HEK293T (cell line): Measurements from ENCODE around the gene NRXN2.

Experiments
- CTCF ChIA-PET: fragments of 350-600 bp; formaldehyde crosslinking; extraction: SDS; loops from one replicate; lab custom pipeline; 2021; ENCODE audit warnings: antibody characterized with exemption, inconsistent platforms; lab: Yijun Ruan, JAX
- POLR2A ChIA-PET: fragments of 350-600 bp; formaldehyde crosslinking; extraction: SDS; loops from one replicate; lab custom pipeline; 2020; ENCODE audit warnings: antibody characterized with exemption, inconsistent platforms; lab: Yijun Ruan, JAX
- DNase-seq: peaks from one replicate; pipeline ENCODE4 v3.0.0; 2012; ENCODE audit warnings: mixed read lengths; ENCODE audit errors: extremely low spot score
- BHLHE40 ChIP-seq: fragments of 450-650 bp; IDR thresholded peaks from 2 replicates; pipeline ENCODE4 v1.6.1; 2016; ENCODE audit warnings: mild to moderate bottlenecking, moderate library complexity, borderline replicate concordance
- CTBP1 ChIP-seq: fragments of 450-650 bp; IDR thresholded peaks from 2 replicates; pipeline ENCODE4 v1.6.1; 2016; ENCODE audit warnings: borderline replicate concordance
- ELF4 ChIP-seq: fragments of 450-650 bp; IDR thresholded peaks from 2 replicates; pipeline ENCODE4 v1.6.1; 2017; ENCODE audit warnings: antibody characterized with exemption
- FOXA1 ChIP-seq: fragments of 450-650 bp; IDR thresholded peaks from 2 replicates; pipeline ENCODE4 v1.6.1; 2016; ENCODE audit warnings: mild to moderate bottlenecking
- FOXK2 ChIP-seq: fragments of 450-650 bp; IDR thresholded peaks from 2 replicates; pipeline ENCODE4 v1.6.1; 2016; ENCODE audit warnings: mild to moderate bottlenecking
- FOXM1 ChIP-seq: fragments of 450-650 bp; IDR thresholded peaks from 2 replicates; pipeline ENCODE4 v1.6.1; 2017; ENCODE audit warnings: mild to moderate bottlenecking, borderline replicate concordance
- HDGF ChIP-seq: fragments of 450-650 bp; IDR thresholded peaks from 2 replicates; pipeline ENCODE4 v1.6.1; 2017; ENCODE audit warnings: antibody characterized with exemption, borderline replicate concordance
- L3MBTL2 ChIP-seq: fragments of 450-650 bp; conservative IDR thresholded peaks from 2 replicates; pipeline ENCODE4 v1.6.1; 2016; ENCODE audit warnings: mild to moderate bottlenecking
- LEF1 ChIP-seq: fragments of 450-650 bp; IDR thresholded peaks from 2 replicates; pipeline ENCODE4 v1.6.1; 2017; ENCODE audit warnings: mild to moderate bottlenecking, borderline replicate concordance
- NFRKB ChIP-seq: fragments of 450-650 bp; IDR thresholded peaks from 2 replicates; pipeline ENCODE4 v1.6.1; 2016; ENCODE audit warnings: mild to moderate bottlenecking, moderate library complexity
- PKNOX1 ChIP-seq: fragments of 450-650 bp; IDR thresholded peaks from 2 replicates; pipeline ENCODE4 v1.6.1; 2016
- SP1 ChIP-seq: fragments of 450-650 bp; IDR thresholded peaks from 2 replicates; pipeline ENCODE4 v1.6.1; 2017
- SUZ12 ChIP-seq: fragments of 450-650 bp; IDR thresholded peaks from 2 replicates; pipeline ENCODE4 v1.6.1; 2016; ENCODE audit warnings: mild to moderate bottlenecking
- TARDBP ChIP-seq: fragments of 450-650 bp; IDR thresholded peaks from 2 replicates; pipeline ENCODE4 v1.6.1; 2016
- ZNF384 ChIP-seq: fragments of 450-650 bp; IDR thresholded peaks from 2 replicates; pipeline ENCODE4 v1.6.1; 2016

Gene NRXN2

DNA sequence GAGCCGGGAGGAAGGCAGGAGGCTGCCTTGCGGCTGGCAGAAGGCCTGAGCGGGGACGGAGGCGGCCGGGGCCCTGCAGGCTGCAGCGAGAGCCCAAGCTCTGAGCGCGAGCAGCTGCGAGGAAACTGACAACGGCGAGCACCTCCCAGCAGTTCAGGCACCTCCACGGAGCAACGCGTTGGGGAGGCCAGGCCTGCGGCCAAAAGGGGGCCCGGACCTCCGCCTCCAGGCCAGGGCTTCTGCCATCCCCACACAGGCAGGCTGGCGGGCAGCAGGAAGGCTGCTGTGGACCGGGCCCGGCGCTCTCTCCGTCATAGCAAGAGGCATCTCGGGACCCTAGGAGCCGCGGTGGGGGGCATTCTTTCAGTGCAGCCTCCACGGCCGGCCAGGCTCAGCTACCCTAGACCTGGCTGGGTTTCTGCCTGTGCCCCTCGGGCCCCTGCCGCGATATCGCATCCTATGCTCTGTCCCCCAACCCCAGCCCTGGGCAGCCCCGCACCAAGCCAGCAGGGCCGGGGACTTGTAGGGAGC is 154.9 kb downstream of the NRXN2 start:
- ChIA-PET POLR2A (no interaction called here), CTCF (no interaction called here)
- TF ChIP-seq NFRKB (no peak), HDGF (no peak), SUZ12 (no peak), ZNF384 (no peak)
- no peak for DNase-seq

DNA sequence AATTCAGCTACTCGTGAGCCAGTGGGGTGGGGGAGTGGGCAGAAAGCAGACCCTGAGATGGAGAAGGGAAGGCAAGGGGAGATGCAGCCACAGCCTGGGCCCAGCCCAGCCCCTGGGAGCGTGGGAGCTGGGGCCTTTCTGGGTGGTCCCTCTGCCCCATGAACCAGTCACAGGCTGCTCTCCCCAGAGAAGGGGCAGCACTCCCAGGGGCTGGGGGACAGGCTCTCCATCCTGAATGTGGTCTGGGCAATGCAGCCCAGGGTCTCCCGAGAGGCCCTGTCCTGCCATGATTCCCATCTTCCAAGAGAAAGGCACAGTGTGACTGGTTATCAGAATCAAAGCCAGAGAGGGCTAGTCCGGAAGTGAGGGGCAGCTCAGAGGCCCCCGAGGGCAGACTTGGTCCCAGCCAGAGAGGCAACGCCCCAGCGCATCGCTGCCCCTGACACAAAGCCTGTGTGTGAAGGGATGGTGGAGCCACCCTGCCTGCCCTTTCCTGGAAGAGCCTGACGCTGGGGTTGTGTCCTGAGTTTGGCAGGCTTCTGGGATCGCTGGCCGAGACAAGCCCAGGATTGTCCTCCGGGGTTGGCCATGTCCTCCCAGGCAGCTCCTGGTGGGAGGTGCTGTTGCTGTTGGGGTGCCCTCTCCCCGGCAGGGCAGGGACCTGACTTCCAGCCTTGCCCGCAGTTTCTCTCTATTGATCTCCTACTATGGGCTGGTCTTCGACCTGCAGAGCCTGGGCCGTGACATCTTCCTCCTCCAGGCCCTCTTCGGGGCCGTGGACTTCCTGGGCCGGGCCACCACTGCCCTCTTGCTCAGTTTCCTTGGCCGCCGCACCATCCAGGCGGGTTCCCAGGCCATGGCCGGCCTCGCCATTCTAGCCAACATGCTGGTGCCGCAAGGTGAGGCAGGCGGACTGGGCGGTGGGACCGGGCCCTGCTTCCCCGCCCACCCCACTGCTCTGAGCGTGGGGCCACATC is 155.8 kb downstream of the NRXN2 start:
- CTCF ChIA-PET, result interaction anchor here (1.0 kb wide), 1 partner anchor 84 kb away, joined by 3 read pairs; no protein-coding TSS in a partner anchor
- POLR2A ChIA-PET, result interaction anchor here (0.7 kb wide), 1 partner anchor 11 kb away, joined by 3 read pairs; no protein-coding TSS in a partner anchor
- DNase-seq, result no peak
- TF ChIP-seq L3MBTL2 (0 out of 2 replicates have a peak, but pooled peaks have one; percentile 17), FOXK2 (no peak)

DNA sequence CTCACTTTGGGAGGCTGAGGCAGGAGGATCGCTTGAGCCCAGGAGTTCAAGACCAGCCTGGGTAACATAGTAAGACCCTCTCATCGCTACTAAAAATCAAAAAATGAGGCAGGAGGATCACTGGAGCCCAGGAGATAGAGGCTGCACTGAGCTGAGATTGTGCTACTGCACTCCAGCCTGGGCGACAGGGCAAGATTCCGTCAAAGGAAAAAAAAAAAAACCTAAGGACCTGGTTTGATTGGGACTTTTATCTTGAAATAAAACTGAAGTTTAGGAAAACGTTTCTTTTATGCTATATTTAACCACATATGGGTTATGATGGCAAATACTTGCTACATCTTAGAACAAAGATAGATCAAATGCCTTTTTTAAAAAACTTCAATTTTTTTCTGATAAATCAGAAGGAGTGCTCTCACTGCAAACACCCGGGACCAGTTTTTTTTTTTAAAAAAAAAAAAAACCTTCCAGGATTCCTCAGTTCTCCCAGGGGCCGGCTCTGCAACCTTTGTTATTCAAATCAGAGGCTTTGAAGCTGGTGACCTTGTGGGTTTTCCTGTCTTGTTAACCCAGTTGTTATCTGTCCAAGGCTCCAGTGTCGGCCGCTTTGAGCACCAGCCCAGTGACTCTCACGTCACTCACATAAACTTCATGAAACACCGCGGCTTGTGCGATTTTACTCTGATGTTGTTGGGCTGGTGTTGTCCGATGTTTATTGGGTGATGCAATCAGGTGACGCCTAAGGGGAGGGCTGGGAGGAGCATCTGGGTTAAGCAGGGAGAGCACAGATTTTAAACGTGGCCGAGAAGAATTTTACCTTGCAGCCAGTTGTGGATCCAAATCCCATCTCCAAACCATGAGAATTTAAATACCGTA is 156.7 kb downstream of the NRXN2 start:
- DNase-seq, result peak; percentile 83
- POLR2A ChIA-PET, result interaction anchor here (0.7 to 1.3 kb wide), 2 partner anchors 12 to 22 kb away, joined by 3 read pairs; no protein-coding TSS in a partner anchor
- CTCF ChIA-PET, result interaction anchor here (0.6 to 1.0 kb wide), 2 partner anchors 83 to 85 kb away, joined by 3 read pairs; no protein-coding TSS in a partner anchor
- TF ChIP-seq LEF1, result no peak
- TF ChIP-seq PKNOX1, result peak; percentile 90
- TF ChIP-seq CTBP1, result no peak
- no peak for TF ChIP-seq HDGF
- TF ChIP-seq ZNF384, result peak; percentile 74

DNA sequence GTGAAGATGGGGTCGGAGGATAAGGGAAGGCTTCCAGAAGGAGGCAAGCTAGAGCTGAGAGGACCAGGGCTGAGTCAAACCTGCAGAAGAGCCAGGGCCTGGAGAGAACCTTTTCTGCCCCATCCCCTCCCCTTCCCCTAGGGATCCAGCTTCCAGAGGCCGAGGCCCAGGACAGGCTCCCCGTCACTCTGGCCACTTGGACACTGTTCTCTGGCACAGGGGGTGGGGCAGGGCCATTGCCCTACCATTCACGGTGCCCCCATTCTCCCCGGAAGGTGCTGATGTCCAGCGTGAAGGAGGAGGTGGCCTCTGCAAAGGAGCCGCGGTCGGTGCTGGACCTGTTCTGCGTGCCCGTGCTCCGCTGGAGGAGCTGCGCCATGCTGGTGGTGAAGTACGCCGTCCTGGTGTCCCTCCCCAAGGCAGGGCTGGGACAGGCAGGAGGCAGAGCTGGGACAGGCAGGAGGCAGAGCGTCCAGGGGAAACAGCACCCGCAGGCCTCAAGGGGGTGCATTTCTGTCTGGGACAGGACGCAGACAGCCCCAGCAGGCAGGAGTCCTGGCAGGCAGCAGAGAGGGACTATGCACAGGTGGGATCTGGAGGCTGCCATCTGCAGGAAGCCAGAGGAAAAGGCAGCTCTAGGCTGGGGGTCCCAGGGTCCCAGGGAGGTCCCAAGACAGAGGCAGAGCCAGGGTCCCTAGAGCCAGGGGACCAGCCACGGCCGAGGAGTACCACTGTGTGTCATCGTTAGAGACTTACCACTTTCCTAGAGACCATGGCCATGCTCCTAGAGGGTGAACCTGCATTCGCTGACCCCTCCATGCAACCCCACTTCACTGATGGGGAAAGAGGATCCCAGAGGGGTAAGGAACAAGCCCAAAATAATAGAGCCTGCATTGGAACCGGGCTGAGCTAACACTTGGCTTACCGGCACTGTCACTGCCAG is 157.8 kb downstream of the NRXN2 start:
- CTCF ChIA-PET, result interaction anchor here (0.5 to 0.6 kb wide), 3 partner anchors 84 to 210 kb away, joined by 3 read pairs; no protein-coding TSS in a partner anchor
- POLR2A ChIA-PET, result interaction anchor here (1.3 kb wide), 1 partner anchor 23 kb away, joined by 3 read pairs; no protein-coding TSS in a partner anchor
- DNase-seq, result peak; percentile 23
- no peak for TF ChIP-seq ELF4

- ChIA-PET POLR2A (no interaction called here), CTCF (interaction anchor here (0.6 kb wide), 1 partner anchor 105 kb away, joined by 3 read pairs; no protein-coding TSS in a partner anchor)
- TF ChIP-seq PKNOX1 (no peak), HDGF (no peak), TARDBP (no peak), SP1 (no peak), FOXM1 (no peak), NFRKB (no peak), ELF4 (no peak), FOXA1 (no peak), L3MBTL2 (no peak), SUZ12 (no peak), CTBP1 (no peak), BHLHE40 (no peak), LEF1 (no peak), FOXK2 (no peak)
- DNase-seq, result no peak
These were observed 158.6 kb downstream of the NRXN2 start for GRCh38 chr11:64564419-64564818.

- ChIA-PET CTCF (no interaction called here), POLR2A (no interaction called here)
- no peak for DNase-seq
- no peak for TF ChIP-seq ELF4
These were observed 159.0 kb downstream of the NRXN2 start for GRCh38 chr11:64563966-64564365.
